NCI-H2107 treated with DMSO at 0.1 percent for 48 hours (cell line): Measurements from ENCODE around the gene DNAH11.
"Not testable (repeated sequence)": the region's sequence is repeated elsewhere in the genome, so short reads cannot be mapped to it uniquely, and the experiment has no call there.

Experiments used
- DNase-seq: peaks from one replicate; lab custom pipeline; 2025; ENCODE audit not compliant: unreplicated experiment; lab: John Stamatoyannopoulos, UW

Gene DNAH11

GRCh38 chr7:21771266-21771665, 228.4 kb downstream of the DNAH11 start:
- DNase-seq: no peak

- no peak for DNase-seq
Observed at GRCh38 chr7:21771906-21772610, 229.2 kb downstream of the DNAH11 start.

- DNase-seq: no peak
Observed at GRCh38 chr7:21773326-21773725, 230.5 kb downstream of the DNAH11 start.

GRCh38 chr7:21777921-21778320, 235.1 kb downstream of the DNAH11 start:
- DNase-seq: no peak

GRCh38 chr7:21778953-21779352, 236.1 kb downstream of the DNAH11 start:
- no peak for DNase-seq

- DNase-seq: peak; percentile 77
Observed at GRCh38 chr7:21782996-21783395, 240.2 kb downstream of the DNAH11 start.

- DNase-seq: no peak
Observed at GRCh38 chr7:21784989-21785388, 242.2 kb downstream of the DNAH11 start.

GRCh38 chr7:21805791-21806190, 263.0 kb downstream of the DNAH11 start:
- DNase-seq: no peak

- no peak for DNase-seq
Observed at GRCh38 chr7:21806388-21806787, 263.5 kb downstream of the DNAH11 start.

- no peak for DNase-seq
Observed at GRCh38 chr7:21819048-21819447, 276.2 kb downstream of the DNAH11 start.

GRCh38 chr7:21828841-21829240, 286.0 kb downstream of the DNAH11 start:
- DNase-seq: no peak

GRCh38 chr7:21829731-21830130, 286.9 kb downstream of the DNAH11 start:
- no peak for DNase-seq

GRCh38 chr7:21844742-21845141, 301.9 kb downstream of the DNAH11 start:
- DNase-seq: no peak

- DNase-seq: no peak
Observed at GRCh38 chr7:21850531-21851285, 307.9 kb downstream of the DNAH11 start.

GRCh38 chr7:21851559-21851967, 308.7 kb downstream of the DNAH11 start:
- DNase-seq: no peak

GRCh38 chr7:21865631-21866204, 322.9 kb downstream of the DNAH11 start:
- not testable (repeated sequence) for DNase-seq

GRCh38 chr7:21866731-21867130, 323.9 kb downstream of the DNAH11 start:
- no peak for DNase-seq

- no peak for DNase-seq
Observed at GRCh38 chr7:21867226-21867625, 324.4 kb downstream of the DNAH11 start.

- DNase-seq: no peak
Observed at GRCh38 chr7:21867816-21868575, 325.2 kb downstream of the DNAH11 start.

GRCh38 chr7:21868576-21868850, 325.7 kb downstream of the DNAH11 start:
- no peak for DNase-seq

GRCh38 chr7:21869785-21870402, 327.1 kb downstream of the DNAH11 start:
- DNase-seq: no peak
